Osteoblast (primary cell): ENCODE measurements around the gene SLC35F2. TPM values are rescaled to one million over a fixed set of nuclear protein-coding genes. Genes with fewer than 3 reads are reported as not detected.
A peak's percentile ranks its signal among the peaks of the same experiment; 100 is the strongest.

Experiments
- DNase-seq: peaks from one replicate; pipeline ENCODE4 v3.0.0; 2011; ENCODE audit warnings: low spot score, mixed read lengths; ENCODE audit not compliant: insufficient read length; ENCODE audit errors: missing footprints
- H2AFZ ChIP-seq: 2 replicates; pipeline ENCODE4 v1.6.0; 2011; ENCODE audit warnings: mild to moderate bottlenecking, low read length
- H3K27ac ChIP-seq: 2 replicates; pipeline ENCODE4 v1.5.1; 2011; ENCODE audit warnings: mild to moderate bottlenecking, low read depth, low read length, moderate library complexity
- H3K27me3 ChIP-seq: 2 replicates; pipeline ENCODE4 v1.6.0; 2012; ENCODE audit warnings: mild to moderate bottlenecking, control low read depth, inconsistent platforms, low read length, moderate library complexity; ENCODE audit not compliant: insufficient read depth
- H3K36me3 ChIP-seq: 2 replicates; pipeline ENCODE4 v1.5.1; 2011; ENCODE audit warnings: mild to moderate bottlenecking, low read length, control low read depth, moderate library complexity; ENCODE audit not compliant: insufficient read depth
- H3K4me1 ChIP-seq: 2 replicates; pipeline ENCODE4 v1.5.1; 2011; ENCODE audit warnings: mild to moderate bottlenecking, low read length, control low read depth, moderate library complexity; ENCODE audit not compliant: insufficient read depth
- H3K4me2 ChIP-seq: 2 replicates; pipeline ENCODE4 v1.6.0; 2011; ENCODE audit warnings: mild to moderate bottlenecking, low read length; ENCODE audit not compliant: insufficient read depth
- H3K4me3 ChIP-seq: fragments of 200-600 bp; sonication (generic); 3 replicates; pipeline ENCODE4 v1.5.1; 2012; ENCODE audit warnings: mild to moderate bottlenecking, low read length, inconsistent platforms; ENCODE audit not compliant: insufficient read depth
- H3K79me2 ChIP-seq: 2 replicates; pipeline ENCODE4 v1.6.0; 2012; ENCODE audit warnings: mild to moderate bottlenecking, low read length, control low read depth, inconsistent platforms; ENCODE audit not compliant: insufficient read depth
- H3K9me3 ChIP-seq: 2 replicates; pipeline ENCODE4 v1.5.1; 2011; ENCODE audit warnings: low read depth, low read length, control low read depth
- H4K20me1 ChIP-seq: 2 replicates; pipeline ENCODE4 v1.6.0; 2012; ENCODE audit warnings: mild to moderate bottlenecking, low read length, control low read depth; ENCODE audit not compliant: insufficient read depth
- CTCF ChIP-seq: IDR thresholded peaks from 2 replicates; pipeline ENCODE4 v1.5.1; 2011; ENCODE audit warnings: mild to moderate bottlenecking, low read depth, low read length, moderate library complexity; ENCODE audit errors: extremely low read depth
- total RNA-seq: library from RNA; depleted of rRNA; stranded (reverse); fragments of >200 nt; gene quantifications from 2 replicates; pipeline ENCODE4 v1.2.3, GENCODE V29; 2012

Gene SLC35F2
- total RNA-seq, 1 donor: 5.4 TPM

GRCh38 chr11:107856981-107857517, 1.5 kb downstream of the SLC35F2 start:
- Histone ChIP-seq H3K27ac (no peak overlapping the region), H3K36me3 (no peaks in the 10 kb centered on the region), H3K4me1 (peaks cover 9% of the 10 kb centered on the region), H4K20me1 (no peaks in the 10 kb centered on the region), H3K9me3 (no peaks in the 10 kb centered on the region), H3K4me3 (no peak overlapping the region), H3K79me2 (no peaks in the 10 kb centered on the region), H3K4me2 (peak overlapping the region; percentile 98), H2AFZ (no peak overlapping the region), H3K27me3 (no peaks in the 10 kb centered on the region)
- DNase-seq: no peak
- TF ChIP-seq CTCF: no peak

DNA sequence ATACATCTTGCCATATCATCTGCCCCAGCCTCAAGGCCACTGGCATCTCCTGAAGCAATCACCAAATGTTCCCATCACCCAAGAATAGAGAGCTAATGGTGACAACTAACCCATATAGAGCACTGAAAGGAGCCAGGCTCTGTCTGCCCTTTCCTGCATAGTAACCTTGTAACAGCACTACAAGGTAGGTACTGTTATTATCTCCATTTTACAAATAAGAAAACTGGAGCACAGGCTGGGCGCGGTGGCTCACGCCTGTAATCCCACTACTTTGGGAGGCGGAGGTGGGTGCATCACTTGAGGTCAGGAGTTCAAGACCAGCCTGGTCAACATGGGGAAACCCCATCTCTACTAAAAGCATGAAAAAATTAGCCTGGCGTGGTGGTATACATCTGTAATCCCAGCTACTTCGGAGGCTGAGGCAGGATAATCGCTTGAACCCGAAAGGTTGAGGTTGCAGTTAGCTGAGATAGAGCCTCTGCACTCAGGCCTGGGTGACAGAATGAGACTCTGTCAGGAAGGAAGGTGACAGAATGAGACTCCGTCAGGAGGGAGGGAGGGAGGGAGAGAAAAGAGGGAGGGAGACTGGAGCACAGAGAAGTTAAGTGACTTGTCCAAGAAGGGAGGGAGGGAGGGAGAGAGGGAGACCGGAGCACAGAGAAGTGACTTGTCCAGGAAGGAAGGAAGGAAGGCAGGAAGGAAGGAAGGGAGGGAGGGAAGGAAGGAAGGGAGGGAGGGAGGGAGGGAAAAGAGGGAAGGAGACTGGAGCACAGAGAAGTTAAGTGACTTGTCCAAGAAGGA, 2.2 kb downstream of the SLC35F2 start:
- peaks cover 9% of the 10 kb centered on the region for H3K4me1 ChIP-seq
- no peak for TF ChIP-seq CTCF
- no peak for DNase-seq
- no peak overlapping the region for H2AFZ ChIP-seq
- H3K9me3 ChIP-seq: no peaks in the 10 kb centered on the region
- no peak overlapping the region for H3K4me3 ChIP-seq
- no peak overlapping the region for H3K4me2 ChIP-seq
- no peaks in the 10 kb centered on the region for H3K36me3 ChIP-seq
- H3K27ac ChIP-seq: no peak overlapping the region
- no peaks in the 10 kb centered on the region for H3K27me3 ChIP-seq
- no peaks in the 10 kb centered on the region for H3K79me2 ChIP-seq
- H4K20me1 ChIP-seq: no peaks in the 10 kb centered on the region

DNA sequence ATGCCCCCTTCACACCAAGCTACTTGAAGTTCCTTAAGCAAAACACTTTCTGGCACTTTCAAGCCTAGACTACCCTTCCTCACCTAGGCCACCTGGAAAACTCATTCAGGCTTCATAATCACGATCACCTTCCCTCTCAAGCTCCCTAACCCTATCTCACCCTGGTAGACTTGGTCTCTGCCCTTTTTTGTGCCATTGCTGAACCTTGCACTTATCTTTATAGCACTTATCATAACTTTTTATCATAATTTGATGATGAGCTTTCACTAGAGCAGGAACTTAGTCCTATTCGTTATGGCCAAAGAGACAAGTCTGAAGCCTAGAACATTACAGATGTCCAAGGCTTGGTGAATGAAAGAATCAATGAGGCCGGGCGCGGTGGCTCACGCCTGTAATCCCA, 5.5 kb downstream of the SLC35F2 start:
- TF ChIP-seq CTCF: no peak
- Histone ChIP-seq H3K4me2 (no peak overlapping the region), H2AFZ (no peak overlapping the region), H3K36me3 (no peaks in the 10 kb centered on the region), H3K79me2 (peaks cover 2% of the 10 kb centered on the region), H4K20me1 (no peaks in the 10 kb centered on the region), H3K9me3 (no peaks in the 10 kb centered on the region), H3K27ac (no peak overlapping the region), H3K4me1 (peaks cover 5% of the 10 kb centered on the region), H3K27me3 (no peaks in the 10 kb centered on the region), H3K4me3 (no peak overlapping the region)
- no peak for DNase-seq

DNA sequence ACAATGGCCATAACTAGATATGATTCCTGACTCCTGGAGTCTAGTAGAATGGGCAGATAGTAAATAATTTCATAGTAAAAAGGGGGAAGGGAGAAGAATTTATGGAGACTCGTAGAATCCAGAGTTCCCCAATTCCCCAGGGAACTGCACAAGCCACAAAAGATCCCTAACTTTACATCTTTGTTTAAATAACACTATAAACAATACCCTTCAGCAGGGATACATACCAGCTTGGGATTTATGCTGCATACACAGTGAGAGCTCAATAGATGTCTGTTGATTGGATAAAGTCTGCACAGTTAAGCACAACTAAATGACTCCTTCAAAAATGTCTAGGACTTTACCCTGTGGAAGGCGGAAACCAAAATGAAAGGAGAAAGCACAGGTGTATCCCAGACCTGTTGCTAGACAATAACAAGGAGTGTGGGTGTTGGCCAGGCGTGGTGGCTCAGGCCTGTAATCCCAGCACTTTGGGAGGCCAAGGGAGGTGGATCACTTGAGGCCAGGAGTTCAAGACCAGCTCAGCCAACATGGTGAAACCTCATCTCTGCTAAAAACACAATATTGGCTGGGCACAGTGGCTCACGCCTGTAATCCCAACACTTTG, 6.8 kb downstream of the SLC35F2 start:
- Histone ChIP-seq H2AFZ (no peak overlapping the region), H3K36me3 (no peaks in the 10 kb centered on the region), H3K9me3 (no peaks in the 10 kb centered on the region), H3K4me1 (no peaks in the 10 kb centered on the region), H3K27ac (no peak overlapping the region), H3K79me2 (peaks cover 2% of the 10 kb centered on the region), H3K27me3 (no peaks in the 10 kb centered on the region), H4K20me1 (no peaks in the 10 kb centered on the region), H3K4me3 (no peak overlapping the region), H3K4me2 (no peak overlapping the region)
- TF ChIP-seq CTCF: no peak
- no peak for DNase-seq
